Muscle of leg (tissue), 16 donors: Measurements from ENCODE around the gene ABCA6. TPM values are rescaled to one million over a fixed set of nuclear protein-coding genes. Genes with fewer than 3 reads are reported as not detected.

ENCODE experiments used
- DNase-seq: peaks from one replicate; pipeline ENCODE4 v3.0.0; 2013
- H3K27ac ChIP-seq: one replicate; pipeline ENCODE4 v1.5.1; 2013; ENCODE audit warnings: mild to moderate bottlenecking, low read length, control low read depth
- H3K27me3 ChIP-seq: one replicate; pipeline ENCODE4 v1.6.1; 2013; ENCODE audit warnings: low read length; ENCODE audit not compliant: control insufficient read depth, insufficient read depth
- H3K36me3 ChIP-seq: one replicate; pipeline ENCODE4 v1.6.1; 2013; ENCODE audit warnings: low read length; ENCODE audit not compliant: control insufficient read depth, insufficient read depth
- H3K4me1 ChIP-seq: one replicate; pipeline ENCODE4 v1.6.1; 2013; ENCODE audit warnings: low read length; ENCODE audit not compliant: control insufficient read depth, insufficient read depth
- H3K4me3 ChIP-seq: one replicate; pipeline ENCODE4 v1.5.1; 2013; ENCODE audit warnings: low read length, control low read depth
- H3K9me3 ChIP-seq: replicated peaks from 2 replicates; pipeline ENCODE4 v1.6.1; 2013; ENCODE audit warnings: low read depth, low read length; ENCODE audit not compliant: control insufficient read depth
- WGBS: methylation state at CpG from one replicate; pipeline ENCODE4 v1.1.5; 2013; ENCODE audit warnings: missing lambda C conversion rate; ENCODE audit not compliant: insufficient coverage; 5-methylcytosine and 5-hydroxymethylcytosine counted together
- long read RNA-seq, 11 donors: transcript quantifications; one replicate each; lab custom pipeline, GENCODE V29; 2026
- polyA plus RNA-seq, 8 donors: library from polyadenylated mRNA; unstranded; fragments of 120-200 nt; gene quantifications; one replicate each; pipeline versions ENCODE4 v1.2.1 to v1.2.3, GENCODE V29; 2013; ENCODE audit warnings: inconsistent platforms in 1 of 8, low replicate concordance in 1 of 8; ENCODE audit not compliant: insufficient read length in 8 of 8, insufficient read depth in 1 of 8
- total RNA-seq: library from RNA; stranded (reverse); fragments of 120-200 nt; gene quantifications from one replicate; pipeline ENCODE4 v1.2.4, GENCODE V29; 2013

ABCA6 gene
- total RNA-seq = 24.3 TPM
- polyA plus RNA-seq = 10 to 100 TPM in 3 of 8 donors, 1 to 10 TPM in 5; 7.2 to 12.6 (median 8.6) TPM
- long read RNA-seq, donor 1, partial matches to known transcripts = 0 of 3 reads
- long read RNA-seq, donor 1, other reads (novel, unspliced or antisense) = 0 of 3 reads
- long read RNA-seq, donor 2, full-length matches to known transcripts = 1 of 1 reads
- long read RNA-seq, donor 2, partial matches to known transcripts = 0 of 1 reads
- long read RNA-seq, donor 2, other reads (novel, unspliced or antisense) = 0 of 1 reads
- long read RNA-seq, donor 3 = 0 reads
- long read RNA-seq, donor 4 = 0 reads
- long read RNA-seq, donor 5 = 0 reads
- long read RNA-seq, donor 6, partial matches to known transcripts = 5 of 6 reads
- long read RNA-seq, donor 6, other reads (novel, unspliced or antisense) = 0 of 6 reads
- long read RNA-seq, donor 7, partial matches to known transcripts = 0 of 2 reads
- long read RNA-seq, donor 7, other reads (novel, unspliced or antisense) = 0 of 2 reads
- long read RNA-seq, donor 8, full-length matches to known transcripts = 2 of 2 reads
- long read RNA-seq, donor 8, partial matches to known transcripts = 0 of 2 reads
- long read RNA-seq, donor 8, other reads (novel, unspliced or antisense) = 0 of 2 reads
- long read RNA-seq, donor 9 = 0 reads
- long read RNA-seq, donor 10, partial matches to known transcripts = 0 of 2 reads
- long read RNA-seq, donor 10, other reads (novel, unspliced or antisense) = 0 of 2 reads
- long read RNA-seq, donor 11 = 0 reads

- H3K36me3 ChIP-seq = no peaks in the 10 kb centered on the region
- H3K27ac ChIP-seq = peak within 1 kb of the TSS; percentile 90
- peak within 1 kb of the TSS; percentile 1 for H3K4me3 ChIP-seq
- no CpG with 5 or more reads among the region's 4 CpGs for WGBS
- H3K27me3 ChIP-seq = no peaks in the 10 kb centered on the region
- no peaks in the 10 kb centered on the region for H3K9me3 ChIP-seq
- H3K4me1 ChIP-seq = no peaks in the 10 kb centered on the region
- peak; percentile 92 for DNase-seq
These were observed at the start of gene ABCA6 for GRCh38 chr17:69141431-69142174. TSS of gene ABCA6 (minus strand) at chr17:69141895. CDS start at chr17:69140703, 1,192 bp downstream.

GRCh38 chr17:69188796-69189195 is 47.1 kb upstream of the ABCA6 start:
- Histone ChIP-seq H3K36me3 (peaks cover 4% of the 10 kb centered on the region), H3K27me3 (no peaks in the 10 kb centered on the region), H3K27ac (no peak overlapping the region), H3K4me1 (no peaks in the 10 kb centered on the region), H3K9me3 (no peaks in the 10 kb centered on the region), H3K4me3 (no peak overlapping the region)
- no peak for DNase-seq
- WGBS = no CpG with 5 or more reads among the region's 2 CpGs

GRCh38 chr17:69188064-69188463 is 46.4 kb upstream of the ABCA6 start:
- no peak for DNase-seq
- Histone ChIP-seq H3K4me3 (no peak overlapping the region), H3K36me3 (peaks cover 4% of the 10 kb centered on the region), H3K27me3 (no peaks in the 10 kb centered on the region), H3K27ac (no peak overlapping the region), H3K9me3 (no peaks in the 10 kb centered on the region), H3K4me1 (no peaks in the 10 kb centered on the region)
- WGBS = no CpG with 5 or more reads among the region's 1 CpG

GRCh38 chr17:69187294-69187693 is 45.6 kb upstream of the ABCA6 start:
- Histone ChIP-seq H3K27me3 (no peaks in the 10 kb centered on the region), H3K4me1 (no peaks in the 10 kb centered on the region), H3K9me3 (no peaks in the 10 kb centered on the region), H3K36me3 (peaks cover 3% of the 10 kb centered on the region), H3K4me3 (no peak overlapping the region), H3K27ac (no peak overlapping the region)
- no peak for DNase-seq

GRCh38 chr17:69179227-69179952 is 37.7 kb upstream of the ABCA6 start:
- H3K27me3 ChIP-seq = no peaks in the 10 kb centered on the region
- no peaks in the 10 kb centered on the region for H3K9me3 ChIP-seq
- WGBS = no CpG with 5 or more reads among the region's 4 CpGs
- no peak overlapping the region for H3K4me3 ChIP-seq
- H3K36me3 ChIP-seq = no peaks in the 10 kb centered on the region
- DNase-seq = no peak
- H3K27ac ChIP-seq = no peak overlapping the region
- H3K4me1 ChIP-seq = no peaks in the 10 kb centered on the region

GRCh38 chr17:69176457-69176795 is 34.7 kb upstream of the ABCA6 start:
- Histone ChIP-seq H3K4me1 (no peaks in the 10 kb centered on the region), H3K9me3 (no peaks in the 10 kb centered on the region), H3K27me3 (no peaks in the 10 kb centered on the region), H3K36me3 (no peaks in the 10 kb centered on the region), H3K4me3 (no peak overlapping the region), H3K27ac (no peak overlapping the region)
- DNase-seq = no peak
- no CpG with 5 or more reads among the region's 1 CpG for WGBS

- H3K36me3 ChIP-seq = no peaks in the 10 kb centered on the region
- H3K4me1 ChIP-seq = no peaks in the 10 kb centered on the region
- no CpG with 5 or more reads among the region's 4 CpGs for WGBS
- no peak overlapping the region for H3K27ac ChIP-seq
- no peaks in the 10 kb centered on the region for H3K27me3 ChIP-seq
- peak; percentile 39 for DNase-seq
- H3K9me3 ChIP-seq = no peaks in the 10 kb centered on the region
- H3K4me3 ChIP-seq = no peak overlapping the region
These were observed 34.1 kb upstream of the ABCA6 start for GRCh38 chr17:69175625-69176456.

GRCh38 chr17:69175262-69175624 is 33.5 kb upstream of the ABCA6 start:
- Histone ChIP-seq H3K4me3 (no peak overlapping the region), H3K36me3 (no peaks in the 10 kb centered on the region), H3K4me1 (no peaks in the 10 kb centered on the region), H3K27me3 (no peaks in the 10 kb centered on the region), H3K27ac (no peak overlapping the region), H3K9me3 (no peaks in the 10 kb centered on the region)
- 96% methylated on average over 3 of the region's 4 CpGs for WGBS
- no peak for DNase-seq

GRCh38 chr17:69173118-69173517 is 31.4 kb upstream of the ABCA6 start:
- H3K4me1 ChIP-seq = no peaks in the 10 kb centered on the region
- H3K4me3 ChIP-seq = no peak overlapping the region
- no peak for DNase-seq
- no peaks in the 10 kb centered on the region for H3K36me3 ChIP-seq
- no CpG with 5 or more reads among the region's 2 CpGs for WGBS
- no peak overlapping the region for H3K27ac ChIP-seq
- no peaks in the 10 kb centered on the region for H3K27me3 ChIP-seq
- H3K9me3 ChIP-seq = no peaks in the 10 kb centered on the region
